HS-5 (cell line): ENCODE data around the gene TCN1.
"Not testable (repeated sequence)": the region's sequence is repeated elsewhere in the genome, so short reads cannot be mapped to it uniquely, and the experiment has no call there.

Experiments
- DNase-seq: peaks from one replicate; pipeline ENCODE4 v3.0.0-alpha.2; 2012; ENCODE audit warnings: low read depth

The TCN1 gene

GRCh38 chr11:59866397-59866796, at the start of gene TCN1:
Gene TCN1 (minus strand): TSS chr11:59866487. CDS start chr11:59866470, 17 bp downstream.
- no peak for DNase-seq

- not testable (repeated sequence) for DNase-seq
Measured at GRCh38 chr11:59903569-59903968, 37.3 kb upstream of the TCN1 start.

- peak; percentile 67 for DNase-seq
Measured at GRCh38 chr11:59901306-59901705, 35.0 kb upstream of the TCN1 start.

GRCh38 chr11:59900366-59901126, 34.3 kb upstream of the TCN1 start:
- DNase-seq = no peak

GRCh38 chr11:59899532-59899931, 33.2 kb upstream of the TCN1 start:
- DNase-seq = no peak

- DNase-seq = no peak
Measured at GRCh38 chr11:59898650-59899049, 32.4 kb upstream of the TCN1 start.

GRCh38 chr11:59898046-59898445, 31.8 kb upstream of the TCN1 start:
- DNase-seq = no peak

- no peak for DNase-seq
Measured at GRCh38 chr11:59894616-59895015, 28.3 kb upstream of the TCN1 start.

GRCh38 chr11:59891781-59892181, 25.5 kb upstream of the TCN1 start:
- DNase-seq = no peak

- DNase-seq = not testable (repeated sequence)
Measured at GRCh38 chr11:59887156-59887555, 20.9 kb upstream of the TCN1 start.

- no peak for DNase-seq
Measured at GRCh38 chr11:59883597-59883996, 17.3 kb upstream of the TCN1 start.

GRCh38 chr11:59879567-59879966, 13.3 kb upstream of the TCN1 start:
- no peak for DNase-seq

- DNase-seq = no peak
Measured at GRCh38 chr11:59878575-59878974, 12.3 kb upstream of the TCN1 start, which contains the start of gene OOSP3. Gene OOSP3 (plus strand): TSS chr11:59878782. CDS start chr11:59878809, 27 bp downstream.

GRCh38 chr11:59877784-59878183, 11.5 kb upstream of the TCN1 start:
- DNase-seq = no peak

- no peak for DNase-seq
Measured at GRCh38 chr11:59877325-59877724, 11.0 kb upstream of the TCN1 start.

- no peak for DNase-seq
Measured at GRCh38 chr11:59875856-59876519, 9.7 kb upstream of the TCN1 start.

GRCh38 chr11:59872076-59872475, 5.8 kb upstream of the TCN1 start:
- DNase-seq = no peak

- no peak for DNase-seq
Measured at GRCh38 chr11:59867946-59868345, 1.7 kb upstream of the TCN1 start.

GRCh38 chr11:59866836-59867235, 549 bp upstream of the TCN1 start:
- DNase-seq = no peak

- no peak for DNase-seq
Measured at GRCh38 chr11:59865031-59865430, 1.3 kb downstream of the TCN1 start.

GRCh38 chr11:59862252-59862651, 4.0 kb downstream of the TCN1 start:
- DNase-seq = no peak

GRCh38 chr11:59859673-59860072, 6.6 kb downstream of the TCN1 start:
- no peak for DNase-seq
